ENCODE measurements around the gene ROR2. TPM values are rescaled to one million over a fixed set of nuclear protein-coding genes. Genes with fewer than 3 reads are reported as not detected.
A peak's percentile ranks its signal among the peaks of the same experiment; 100 is the strongest.

Gene ROR2
- total RNA-seq, 4 donors from 2014 or later, result 35.6 to 67.6 (median 50.6) TPM

DNA sequence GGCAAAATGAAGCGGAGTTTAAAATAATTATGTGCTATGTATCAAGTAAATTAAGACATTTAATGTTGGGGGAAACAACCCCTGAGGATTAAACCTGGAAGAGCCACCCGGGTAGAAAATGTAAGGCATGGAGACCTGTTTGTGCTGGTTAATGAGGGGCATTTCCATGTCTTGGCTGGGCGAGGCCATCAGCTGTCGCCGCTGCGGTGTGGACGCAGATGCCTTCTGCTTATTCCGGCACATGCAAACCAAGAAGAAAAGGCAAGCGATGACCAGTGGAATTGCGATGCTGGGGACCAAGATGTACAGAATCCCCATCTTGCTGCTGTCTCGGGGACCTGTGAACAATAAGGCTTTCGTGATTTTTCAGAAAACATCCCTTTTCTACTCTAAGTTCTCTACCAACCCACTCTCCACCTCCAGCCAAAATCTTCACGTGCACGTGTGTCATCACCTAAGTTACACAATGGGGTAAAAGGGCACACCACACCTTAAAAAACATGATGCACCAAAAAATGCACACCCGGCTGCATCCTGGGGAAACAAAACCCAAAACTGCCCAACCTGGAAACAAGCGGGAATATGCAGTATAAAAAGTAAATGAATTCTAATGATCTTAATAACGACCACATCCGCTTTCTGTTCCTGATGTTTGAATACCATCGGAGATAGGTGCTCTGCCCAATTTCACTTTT, 223.5 kb downstream of the ROR2 start:
- Histone ChIP-seq H3K4me3 (no peak overlapping the region), H3K27me3 (no peaks in the 10 kb centered on the region), H3K9me3 (no peaks in the 10 kb centered on the region), H3K27ac (peak overlapping the region in 1 of 2 donors; percentile 80), H3K36me3 (no peaks in the 10 kb centered on the region), H3K4me1 (peaks cover 0 to 10% of the 10 kb centered on the region in 2 donors)
- peak in 1 of 2 donors; percentile 10 for DNase-seq
- TF ChIP-seq, protein P1, sequence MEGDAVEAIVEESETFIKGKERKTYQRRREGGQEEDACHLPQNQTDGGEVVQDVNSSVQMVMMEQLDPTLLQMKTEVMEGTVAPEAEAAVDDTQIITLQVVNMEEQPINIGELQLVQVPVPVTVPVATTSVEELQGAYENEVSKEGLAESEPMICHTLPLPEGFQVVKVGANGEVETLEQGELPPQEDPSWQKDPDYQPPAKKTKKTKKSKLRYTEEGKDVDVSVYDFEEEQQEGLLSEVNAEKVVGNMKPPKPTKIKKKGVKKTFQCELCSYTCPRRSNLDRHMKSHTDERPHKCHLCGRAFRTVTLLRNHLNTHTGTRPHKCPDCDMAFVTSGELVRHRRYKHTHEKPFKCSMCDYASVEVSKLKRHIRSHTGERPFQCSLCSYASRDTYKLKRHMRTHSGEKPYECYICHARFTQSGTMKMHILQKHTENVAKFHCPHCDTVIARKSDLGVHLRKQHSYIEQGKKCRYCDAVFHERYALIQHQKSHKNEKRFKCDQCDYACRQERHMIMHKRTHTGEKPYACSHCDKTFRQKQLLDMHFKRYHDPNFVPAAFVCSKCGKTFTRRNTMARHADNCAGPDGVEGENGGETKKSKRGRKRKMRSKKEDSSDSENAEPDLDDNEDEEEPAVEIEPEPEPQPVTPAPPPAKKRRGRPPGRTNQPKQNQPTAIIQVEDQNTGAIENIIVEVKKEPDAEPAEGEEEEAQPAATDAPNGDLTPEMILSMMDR (IDR thresholded peaks at IDR 0.05), result no peak
- TF ChIP-seq POLR2A (IDR thresholded peaks at IDR 0.05), result no peak
- intact Hi-C loops (cut with DNase I; ENCODE audit: low total_unique reads), result no loop called here

DNA sequence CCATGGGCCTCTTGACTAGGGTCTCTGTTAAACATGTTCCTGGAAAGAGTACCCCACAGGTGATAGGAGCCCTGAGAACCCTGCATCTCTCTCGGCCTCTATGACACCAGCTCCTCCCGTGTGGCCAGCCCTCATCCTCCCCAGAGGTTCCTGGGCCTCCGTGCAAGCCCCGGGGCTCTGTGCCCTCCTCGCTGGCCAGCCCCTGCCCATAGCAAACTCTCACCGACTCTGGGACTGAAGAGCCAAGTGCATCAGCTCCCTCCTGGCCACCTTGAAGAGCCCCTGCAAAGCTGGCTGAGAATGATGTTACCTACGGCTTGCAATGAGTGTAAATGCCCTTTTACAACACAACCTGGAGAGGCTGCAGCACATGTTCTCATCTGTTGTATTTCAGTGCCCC, 224.4 kb downstream of the ROR2 start:
- DNase-seq, result no peak
- Histone ChIP-seq H3K27me3 (no peaks in the 10 kb centered on the region), H3K36me3 (no peaks in the 10 kb centered on the region), H3K27ac (no peak overlapping the region), H3K4me3 (no peak overlapping the region), H3K4me1 (peaks cover 0 to 10% of the 10 kb centered on the region in 2 donors), H3K9me3 (no peaks in the 10 kb centered on the region)
- no peak for TF ChIP-seq POLR2A (IDR thresholded peaks at IDR 0.05)
- intact Hi-C loops (cut with DNase I; ENCODE audit: low total_unique reads), result no loop called here

DNA sequence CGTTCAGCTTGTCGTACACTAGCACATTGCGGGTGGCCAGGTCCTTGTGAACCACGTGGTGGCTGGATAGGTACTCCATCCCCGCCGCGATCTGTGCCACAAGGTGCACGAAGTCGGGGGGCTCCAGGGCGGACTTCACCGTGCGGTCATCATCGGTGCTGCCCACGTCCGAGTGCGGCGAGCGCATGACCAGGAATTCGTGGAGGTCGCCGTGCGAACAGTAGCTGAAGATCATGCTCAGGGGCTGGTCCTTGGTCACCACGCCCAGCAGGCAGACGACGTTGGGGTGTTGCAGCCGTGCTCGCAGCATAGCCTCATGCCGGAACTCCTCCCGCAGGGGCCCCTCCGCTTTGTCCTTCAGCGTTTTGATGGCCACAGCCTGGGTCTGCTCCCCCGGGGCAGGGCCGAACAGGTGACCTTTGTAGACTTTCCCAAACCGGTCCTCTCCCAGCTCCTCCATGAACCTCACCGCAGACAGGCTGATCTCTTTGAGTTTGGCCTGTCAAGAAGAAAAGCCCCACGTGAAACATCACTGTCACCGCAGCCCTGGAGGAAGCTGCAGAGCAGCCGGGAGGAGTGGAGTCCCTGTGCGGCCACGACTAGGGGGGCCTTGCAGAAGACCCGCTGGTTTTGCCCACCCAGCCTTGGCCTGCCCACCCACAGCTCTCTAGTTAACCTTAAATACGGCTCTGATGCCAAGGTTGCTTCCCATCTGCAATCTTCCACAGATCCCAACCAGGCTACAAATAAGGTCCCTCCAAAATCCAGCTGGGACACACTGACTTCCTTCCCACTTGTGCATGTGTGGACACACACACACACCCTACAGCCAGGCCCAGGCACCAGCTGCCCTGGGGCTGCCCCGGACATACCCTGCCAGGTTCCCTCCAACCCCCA, 225.2 kb downstream of the ROR2 start:
- no peaks in the 10 kb centered on the region for H3K36me3 ChIP-seq
- intact Hi-C loops (cut with DNase I; ENCODE audit: low total_unique reads), result no loop called here
- no peak for DNase-seq

DNA sequence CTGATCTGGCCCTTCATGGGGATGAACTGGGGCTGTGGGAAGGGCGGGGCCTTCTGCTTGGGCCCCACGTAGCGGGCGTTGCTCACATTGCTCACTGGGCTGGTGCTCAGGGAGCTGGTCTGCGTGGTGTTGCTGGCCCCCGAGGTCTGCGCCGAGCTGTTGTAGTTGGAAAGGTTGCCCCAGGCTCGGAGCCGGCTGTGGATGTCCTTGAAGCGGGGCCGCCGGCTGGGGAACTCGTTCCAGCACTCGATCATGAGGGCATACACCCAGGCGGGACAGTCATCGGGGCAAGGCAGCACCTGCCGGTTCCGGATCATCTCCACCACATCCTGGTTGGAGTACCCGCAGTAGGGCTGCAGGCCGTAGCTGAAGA, 226.0 kb downstream of the ROR2 start:
- Histone ChIP-seq H3K9me3 (no peaks in the 10 kb centered on the region), H3K4me3 (no peak overlapping the region), H3K36me3 (no peaks in the 10 kb centered on the region), H3K27me3 (no peaks in the 10 kb centered on the region), H3K4me1 (peaks cover 0 to 10% of the 10 kb centered on the region in 2 donors), H3K27ac (no peak overlapping the region)
- no peak for TF ChIP-seq POLR2A (IDR thresholded peaks at IDR 0.05)
- TF ChIP-seq, protein P1 (IDR thresholded peaks at IDR 0.05), result no peak
- DNase-seq, result no peak
- intact Hi-C loops (cut with DNase I; ENCODE audit: low total_unique reads), result no loop called here

More for the DNA sequence above, 225.2 kb downstream of the ROR2 start:
- Histone ChIP-seq H3K4me3 (no peak overlapping the region), H3K4me1 (peaks cover 0 to 10% of the 10 kb centered on the region in 2 donors), H3K27me3 (no peaks in the 10 kb centered on the region), H3K9me3 (no peaks in the 10 kb centered on the region), H3K27ac (no peak overlapping the region)
- TF ChIP-seq, protein P1 (IDR thresholded peaks at IDR 0.05), result no peak

DNA sequence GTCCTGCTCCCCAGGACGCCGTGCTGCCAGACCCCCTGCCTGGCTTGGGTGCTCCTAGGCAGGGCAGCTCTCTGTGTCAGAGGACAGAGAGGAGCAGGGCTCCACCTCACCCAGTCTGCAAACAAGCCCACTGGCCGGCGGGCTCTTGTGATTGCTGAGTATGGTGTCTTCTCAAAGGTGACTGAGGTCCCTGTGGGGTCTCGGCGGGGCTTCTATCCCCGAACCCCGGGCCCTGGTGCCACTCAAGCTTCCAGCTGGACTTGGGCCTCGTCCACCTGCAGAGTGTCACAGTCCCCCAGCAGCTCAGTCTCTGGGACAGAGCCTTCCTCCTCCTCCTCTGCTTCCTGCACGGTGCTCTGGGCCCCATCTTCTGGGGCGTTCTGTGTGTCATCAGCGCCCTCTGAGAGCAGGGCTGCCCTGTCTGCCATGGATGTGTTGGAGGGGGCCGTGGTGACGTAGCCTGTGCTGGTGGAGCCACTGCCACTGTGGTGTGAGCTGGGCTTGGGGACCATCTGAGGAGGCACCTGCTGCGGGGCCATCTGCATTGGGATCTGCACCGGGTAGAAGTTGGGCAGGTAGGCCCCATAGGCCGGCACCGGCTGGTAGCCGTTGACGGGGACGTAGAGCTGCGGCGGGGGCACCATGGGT, 226.5 kb downstream of the ROR2 start:
- Histone ChIP-seq H3K4me3 (no peak overlapping the region), H3K27ac (no peak overlapping the region), H3K9me3 (no peaks in the 10 kb centered on the region), H3K27me3 (no peaks in the 10 kb centered on the region), H3K36me3 (no peaks in the 10 kb centered on the region), H3K4me1 (peaks cover 0 to 8% of the 10 kb centered on the region in 2 donors)
- DNase-seq, result no peak
- intact Hi-C loops (cut with DNase I; ENCODE audit: low total_unique reads), result no loop called here
- TF ChIP-seq POLR2A (IDR thresholded peaks at IDR 0.05), result no peak
- TF ChIP-seq, protein P1 (IDR thresholded peaks at IDR 0.05), result no peak

Measured in uterus (tissue), 4 donors.